GM21717 (cell line): ENCODE results near the gene MKI67.

Source experiments
- ATAC-seq: cut with Tn5 transposase; IDR thresholded peaks from one replicate; pipeline ENCODE4 v1.9.1; 2021; ENCODE audit warnings: mild to moderate bottlenecking, moderate library complexity; ENCODE audit not compliant: unreplicated experiment

MKI67 gene

DNA sequence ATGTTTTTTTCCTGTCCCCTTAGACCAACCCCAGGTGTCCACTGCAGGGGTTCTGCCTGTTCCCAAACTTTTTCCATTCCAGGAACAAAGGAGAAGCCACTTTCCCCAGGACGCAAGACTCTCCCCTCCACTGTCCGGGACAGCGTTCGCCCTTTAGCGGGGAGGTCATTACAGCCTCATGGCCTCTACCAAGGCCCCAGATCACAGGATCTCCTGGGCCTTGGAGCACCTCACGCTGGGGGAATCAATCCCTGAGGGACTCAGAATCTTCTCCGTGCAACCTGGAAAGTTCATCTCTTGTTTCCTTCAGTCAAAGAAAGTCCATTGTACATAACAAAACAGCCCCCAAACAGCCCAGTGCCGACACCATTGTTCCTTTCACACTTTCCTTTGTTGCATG, 41.2 kb downstream of the MKI67 start:
- ATAC-seq, result no peak

GRCh38 chr10:128084364-128084763, 41.9 kb downstream of the MKI67 start:
- ATAC-seq, result no peak

DNA sequence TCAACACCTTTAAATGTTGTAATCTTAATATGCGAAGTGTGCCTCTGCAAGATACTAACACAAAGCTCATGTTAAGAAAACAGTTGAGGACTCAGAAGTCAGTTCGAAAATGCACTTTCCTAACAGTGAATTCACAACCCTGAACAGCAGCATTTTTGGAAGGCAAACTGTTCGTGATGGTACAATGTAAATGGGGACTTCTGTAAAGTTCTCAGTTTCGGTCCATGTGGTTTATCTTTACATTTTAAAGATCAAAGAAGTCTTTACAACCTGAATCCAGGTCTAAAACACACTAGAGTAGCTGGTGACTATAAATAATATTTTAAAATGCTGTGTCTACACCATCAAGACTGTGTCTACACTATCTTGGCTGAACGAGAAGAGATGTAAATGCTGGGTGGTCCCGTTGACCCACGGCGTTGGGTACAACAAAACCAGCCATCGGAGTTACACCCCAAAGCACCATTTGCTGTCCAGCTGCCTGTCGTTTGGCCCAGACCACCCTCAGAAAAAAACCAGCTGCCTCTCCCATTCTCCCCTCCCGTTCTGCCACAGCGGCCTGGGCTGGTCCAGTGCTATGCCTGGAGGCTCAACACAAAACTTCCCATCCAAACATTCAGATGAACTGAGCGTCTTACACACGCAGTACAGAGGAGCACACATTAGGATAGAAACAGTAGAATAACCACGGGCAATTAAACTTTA, 42.9 kb downstream of the MKI67 start:
- ATAC-seq, result no peak

GRCh38 chr10:128081720-128082119, 44.5 kb downstream of the MKI67 start:
- no peak for ATAC-seq

DNA sequence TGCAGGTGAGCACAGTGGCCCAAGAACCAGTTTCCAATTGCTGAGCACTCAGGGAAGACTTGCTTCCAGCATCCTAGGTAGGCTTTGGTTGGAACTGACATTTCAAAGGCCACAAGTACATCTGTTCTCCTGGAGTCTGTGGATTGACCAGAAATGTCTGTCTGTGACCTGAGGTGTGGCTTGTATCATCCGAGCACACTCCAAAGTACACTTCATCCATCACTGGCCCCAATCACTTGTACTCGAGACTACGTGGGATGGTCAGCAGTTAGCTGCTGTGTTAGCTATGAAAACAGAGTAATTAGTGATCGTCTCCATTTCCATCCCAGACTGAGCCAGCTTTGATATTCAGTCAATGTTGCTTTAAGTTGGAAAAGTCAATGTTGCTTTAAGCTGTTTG, 45.0 kb downstream of the MKI67 start:
- ATAC-seq, result no peak

GRCh38 chr10:128080641-128081040, 45.6 kb downstream of the MKI67 start:
- no peak for ATAC-seq

GRCh38 chr10:128080231-128080630, 46.0 kb downstream of the MKI67 start:
- no peak for ATAC-seq

GRCh38 chr10:128078136-128078969, 47.9 kb downstream of the MKI67 start:
- no peak for ATAC-seq

GRCh38 chr10:128077155-128077875, 48.9 kb downstream of the MKI67 start:
- ATAC-seq, result no peak

GRCh38 chr10:128074589-128074988, 51.6 kb downstream of the MKI67 start:
- no peak for ATAC-seq

DNA sequence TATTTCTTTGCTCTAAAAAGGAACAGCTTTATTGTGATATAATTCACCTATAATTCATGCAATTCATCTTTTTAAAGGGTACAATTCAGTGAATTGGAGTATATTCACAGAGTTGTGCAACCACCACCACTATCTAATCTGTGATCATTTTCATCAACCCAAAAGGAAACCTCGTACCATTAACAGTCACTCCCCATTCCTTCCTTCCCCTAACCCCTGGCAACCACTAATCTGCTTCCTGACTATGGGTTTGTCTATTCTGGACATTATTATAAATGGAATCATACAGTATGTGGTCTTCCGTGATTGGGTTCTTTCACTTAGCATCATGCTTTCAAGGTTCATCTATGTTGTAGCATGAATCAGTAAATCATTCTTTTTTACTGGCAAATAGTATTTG, 52.3 kb downstream of the MKI67 start:
- ATAC-seq, result no peak

- ATAC-seq, result no peak
These were observed 53.1 kb downstream of the MKI67 start for GRCh38 chr10:128072941-128073645.

DNA sequence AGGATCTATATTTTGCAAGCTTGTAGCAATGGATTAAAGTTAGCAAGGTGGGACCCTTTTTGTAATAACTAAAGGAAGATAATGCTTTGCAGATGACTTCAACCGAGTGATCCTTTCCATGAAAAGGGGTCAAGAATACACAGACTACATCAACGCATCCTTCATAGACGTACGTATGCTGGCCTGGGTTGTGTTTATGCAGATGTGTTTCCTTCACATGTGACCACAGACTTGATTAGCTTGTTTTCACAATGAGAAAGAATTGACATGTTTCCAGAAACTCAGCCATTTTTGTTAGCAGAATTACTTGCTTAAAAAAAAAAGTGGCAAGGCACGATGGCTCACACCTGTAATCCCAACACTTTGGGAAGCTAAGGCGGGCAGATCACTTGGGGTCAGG, 54.2 kb downstream of the MKI67 start:
- ATAC-seq, result no peak

DNA sequence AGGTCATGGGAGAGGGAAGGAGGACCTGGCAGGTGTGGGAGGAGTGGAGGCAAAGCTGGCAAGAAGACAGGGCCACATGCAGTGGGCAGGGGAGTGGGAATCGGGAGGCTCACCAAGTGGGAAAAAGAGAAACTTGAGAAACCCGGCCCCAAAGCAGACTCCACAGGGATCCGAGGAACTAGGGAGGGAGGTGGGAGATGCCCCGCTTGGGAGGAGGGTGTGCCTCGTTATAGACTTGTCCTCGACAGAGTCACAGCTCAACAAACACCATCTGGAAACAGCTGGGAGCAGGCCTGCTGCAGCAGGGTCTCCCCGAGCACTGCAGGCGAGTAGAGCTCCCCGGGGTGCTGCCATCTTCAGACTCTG, 54.8 kb downstream of the MKI67 start:
- no peak for ATAC-seq

GRCh38 chr10:128070721-128071416, 55.4 kb downstream of the MKI67 start:
- no peak for ATAC-seq

- no peak for ATAC-seq
These were observed 56.1 kb downstream of the MKI67 start for GRCh38 chr10:128070161-128070560.

GRCh38 chr10:128069351-128070051, 56.7 kb downstream of the MKI67 start:
- peak; percentile 36 for ATAC-seq

DNA sequence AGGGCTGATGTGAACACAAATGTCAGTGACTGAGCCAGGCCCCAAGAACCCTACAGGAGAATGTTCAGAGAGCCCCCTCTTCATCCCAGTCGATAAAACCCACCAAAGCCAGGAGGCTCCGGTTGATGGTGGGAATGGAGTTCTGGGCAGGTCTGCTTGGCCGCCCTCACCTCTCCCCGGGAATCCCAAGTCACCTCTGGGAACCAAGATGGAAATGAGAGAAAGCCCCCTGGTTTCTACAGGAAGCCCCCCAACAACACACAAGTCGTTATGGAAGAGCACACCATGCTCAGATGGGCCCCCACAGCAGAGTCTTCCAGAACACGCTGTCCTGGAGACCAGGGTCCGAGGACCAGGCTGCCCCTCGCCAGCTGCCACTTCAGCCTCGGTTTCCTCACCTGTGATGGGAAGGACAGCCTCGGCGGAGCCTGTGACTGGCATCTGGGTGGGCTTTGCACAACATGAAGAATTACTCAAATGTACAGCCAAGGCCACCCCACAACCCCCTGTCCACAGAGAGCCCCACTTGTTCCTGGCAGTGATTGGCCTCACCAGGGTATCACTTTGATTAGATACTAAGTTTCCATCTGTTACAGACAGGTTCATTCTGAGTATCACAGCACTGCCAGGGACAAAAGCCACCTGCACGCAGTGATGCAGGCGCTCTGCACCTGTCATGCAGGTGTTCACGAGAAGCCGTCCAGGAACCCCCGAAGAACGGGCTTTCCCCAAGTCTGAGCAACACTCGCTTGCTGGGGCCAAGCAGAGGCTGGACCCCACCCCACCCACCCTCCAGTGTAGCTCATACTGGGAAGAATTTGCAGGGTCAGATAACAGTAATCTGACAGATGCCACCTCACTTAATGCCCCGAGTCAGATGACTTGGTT, 57.6 kb downstream of the MKI67 start:
- no peak for ATAC-seq
